NCI-H146 treated with DMSO at 0.1 percent for 48 hours (cell line): ENCODE data around the gene SUFU.
"Not testable (repeated sequence)": the region's sequence is repeated elsewhere in the genome, so short reads cannot be mapped to it uniquely, and the experiment has no call there.

ENCODE experiments used
- DNase-seq: peaks from one replicate; lab custom pipeline; 2025; ENCODE audit not compliant: unreplicated experiment; lab: John Stamatoyannopoulos, UW

The SUFU gene

GRCh38 chr10:102511583-102512274, 8.0 kb downstream of the SUFU start:
- no peak for DNase-seq

- no peak for DNase-seq
These were observed 10.9 kb downstream of the SUFU start for GRCh38 chr10:102514487-102515311.

- DNase-seq = no peak
These were observed 12.0 kb downstream of the SUFU start for GRCh38 chr10:102515724-102516123.

- DNase-seq = no peak
These were observed 13.8 kb downstream of the SUFU start for GRCh38 chr10:102517553-102517952.

- no peak for DNase-seq
These were observed 15.6 kb downstream of the SUFU start for GRCh38 chr10:102519246-102519825.

GRCh38 chr10:102522874-102523249, 19.1 kb downstream of the SUFU start:
- DNase-seq = no peak

- no peak for DNase-seq
These were observed 19.7 kb downstream of the SUFU start for GRCh38 chr10:102523250-102524029.

GRCh38 chr10:102524746-102525145, 21.0 kb downstream of the SUFU start:
- DNase-seq = no peak

GRCh38 chr10:102527546-102527945, 23.8 kb downstream of the SUFU start:
- no peak for DNase-seq

GRCh38 chr10:102534333-102534732, 30.6 kb downstream of the SUFU start:
- no peak for DNase-seq

GRCh38 chr10:102534966-102535365, 31.2 kb downstream of the SUFU start:
- not testable (repeated sequence) for DNase-seq

- no peak for DNase-seq
These were observed 31.8 kb downstream of the SUFU start for GRCh38 chr10:102535481-102536147.

- DNase-seq = no peak
These were observed 33.6 kb downstream of the SUFU start for GRCh38 chr10:102537367-102537766.

GRCh38 chr10:102537948-102538347, 34.2 kb downstream of the SUFU start:
- no peak for DNase-seq

GRCh38 chr10:102538811-102539210, 35.0 kb downstream of the SUFU start:
- no peak for DNase-seq

- no peak for DNase-seq
These were observed 36.3 kb downstream of the SUFU start for GRCh38 chr10:102540023-102540422.

- DNase-seq = no peak
These were observed 39.1 kb downstream of the SUFU start for GRCh38 chr10:102542800-102543418.

- no peak for DNase-seq
These were observed 41.6 kb downstream of the SUFU start for GRCh38 chr10:102545265-102545871.

GRCh38 chr10:102545997-102546396, 42.2 kb downstream of the SUFU start:
- no peak for DNase-seq
